CD4-positive, alpha-beta T cell treated with Interleukin-17A for 4 hours (primary cell): ENCODE measurements around the gene SRD5A1.

Experiments used
- DNase-seq: peaks from one replicate; pipeline ENCODE4 v3.0.0-alpha.2; 2020; ENCODE audit warnings: mixed read lengths

SRD5A1 gene

GRCh38 chr5:6604946-6605345 lies 28.3 kb upstream of the SRD5A1 start:
- no peak for DNase-seq

GRCh38 chr5:6606884-6607558 lies 26.2 kb upstream of the SRD5A1 start:
- DNase-seq = no peak

DNA sequence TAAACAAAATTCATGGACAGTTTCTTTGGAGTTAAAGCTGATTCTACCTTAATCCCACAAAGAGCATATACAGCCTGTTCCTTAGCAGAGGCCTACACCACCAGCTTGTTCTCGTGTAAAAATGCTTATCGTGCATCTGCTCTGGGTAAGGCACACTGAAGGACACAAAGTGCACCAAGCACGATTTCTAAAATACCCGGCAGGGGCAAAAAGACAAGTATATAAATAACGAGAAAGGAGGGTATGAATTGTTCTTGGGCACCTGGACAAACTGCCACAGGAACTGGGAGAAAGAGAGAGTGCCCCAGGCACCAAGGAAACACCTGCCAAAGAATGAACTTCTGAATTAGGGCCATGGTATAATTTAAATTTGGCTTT lies 25.7 kb upstream of the SRD5A1 start:
- DNase-seq = no peak

GRCh38 chr5:6608016-6608415 lies 25.2 kb upstream of the SRD5A1 start:
- no peak for DNase-seq

- DNase-seq = no peak
Measured at GRCh38 chr5:6611334-6612256, 21.6 kb upstream of the SRD5A1 start.

DNA sequence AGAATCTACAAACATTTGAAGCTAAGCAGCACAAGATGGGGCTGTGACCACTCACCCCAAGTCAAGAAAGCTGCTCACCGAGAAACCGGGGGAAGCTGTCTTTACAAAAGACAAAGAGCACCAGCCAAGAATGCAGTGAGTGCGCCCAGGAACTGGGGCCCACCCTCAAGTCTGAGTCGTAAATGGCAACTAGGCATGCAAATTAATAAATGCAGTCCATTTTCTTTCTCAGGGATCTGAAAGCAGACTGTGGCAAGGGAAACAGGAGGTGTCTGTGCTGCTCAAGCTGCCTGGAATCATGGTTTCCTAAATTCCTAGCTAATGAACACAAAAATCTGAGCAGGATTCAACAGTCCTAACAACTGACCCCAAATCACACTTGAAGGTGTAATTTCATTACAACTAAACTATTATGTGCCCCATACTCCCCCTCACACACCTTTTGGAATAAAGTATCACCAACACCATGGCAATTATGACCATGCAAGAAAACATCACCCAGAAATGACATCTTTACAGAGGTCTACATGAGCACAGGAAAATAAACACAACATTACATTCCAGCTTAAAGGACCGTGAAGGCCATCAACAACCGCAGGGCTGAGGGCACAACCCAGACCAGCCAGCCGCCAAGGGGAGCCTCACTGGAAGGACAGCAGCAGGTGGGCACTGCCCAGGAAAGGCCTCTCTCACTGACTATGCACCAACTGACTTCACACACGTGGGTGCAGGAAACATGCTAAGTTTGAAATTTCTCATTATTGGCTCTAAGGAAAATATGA lies 18.0 kb upstream of the SRD5A1 start:
- DNase-seq = no peak

DNA sequence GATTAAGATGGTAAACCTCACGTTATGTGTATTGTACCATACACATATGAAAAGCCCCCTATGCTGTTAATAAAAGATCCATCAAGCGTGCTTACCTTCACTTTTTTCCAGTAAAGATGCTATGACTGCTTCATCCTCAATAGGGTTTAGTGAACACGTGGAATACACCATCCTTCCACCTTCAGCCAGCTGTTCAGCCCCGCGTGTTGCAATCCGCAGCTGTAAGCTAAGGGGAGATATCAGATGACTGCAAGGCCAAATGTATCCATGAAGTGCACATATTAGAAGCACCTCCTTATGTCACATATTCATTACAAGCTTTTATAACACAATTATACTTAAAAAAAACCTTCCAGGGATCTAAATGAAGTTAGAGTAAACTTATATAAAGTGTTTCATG lies 16.6 kb upstream of the SRD5A1 start:
- DNase-seq = no peak

GRCh38 chr5:6623228-6623627 lies 10.0 kb upstream of the SRD5A1 start:
- no peak for DNase-seq

GRCh38 chr5:6623941-6624340 lies 9.3 kb upstream of the SRD5A1 start:
- DNase-seq = no peak

GRCh38 chr5:6626508-6626907 lies 6.7 kb upstream of the SRD5A1 start:
- no peak for DNase-seq

DNA sequence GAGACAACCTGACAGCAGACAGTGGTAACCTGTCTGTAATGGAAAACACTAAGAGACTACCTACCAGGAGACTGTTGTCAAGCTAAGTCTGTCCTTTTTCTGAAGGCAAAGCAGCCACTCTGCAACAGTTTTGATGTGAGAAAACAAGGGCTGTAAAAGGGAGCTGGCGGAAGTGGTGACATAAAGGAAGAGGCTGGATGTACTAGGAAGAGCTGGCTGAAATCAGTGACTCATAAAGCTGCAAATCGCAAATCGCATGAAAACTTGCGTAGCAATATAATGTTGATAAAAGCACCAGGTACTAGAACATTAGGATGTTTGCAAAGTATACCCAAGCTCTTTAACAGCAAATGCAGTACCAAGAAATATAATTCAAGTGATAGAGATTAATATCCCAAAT lies 1.8 kb upstream of the SRD5A1 start:
- no peak for DNase-seq

DNA sequence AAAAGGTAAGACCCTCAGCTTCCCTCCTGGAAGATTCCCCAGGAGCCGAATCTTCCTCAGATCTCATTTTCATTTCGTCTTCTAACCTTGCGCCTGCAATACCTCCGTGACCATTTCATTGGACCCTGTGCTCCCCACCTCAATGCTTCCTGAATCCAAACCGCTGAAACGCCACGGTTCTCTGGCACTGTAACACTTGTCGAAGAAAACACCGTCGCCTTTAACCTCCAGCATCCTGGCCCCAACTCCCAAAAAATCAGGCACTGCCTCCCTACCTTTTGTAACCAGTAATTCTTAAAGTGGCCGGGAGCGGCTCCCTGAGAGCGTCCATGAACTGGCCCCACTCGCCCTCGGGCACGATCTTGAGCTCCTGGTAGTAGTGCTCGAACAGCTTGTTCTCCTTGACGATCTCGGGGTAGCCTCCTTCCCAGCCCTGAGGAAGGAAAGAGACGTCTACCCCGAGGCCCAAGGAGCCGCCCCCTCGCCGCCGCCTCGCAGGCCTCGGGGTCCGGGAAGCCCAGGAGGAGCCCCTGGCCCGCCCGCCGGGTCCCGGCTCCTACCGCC lies 834 bp upstream of the SRD5A1 start:
- DNase-seq = no peak

DNA sequence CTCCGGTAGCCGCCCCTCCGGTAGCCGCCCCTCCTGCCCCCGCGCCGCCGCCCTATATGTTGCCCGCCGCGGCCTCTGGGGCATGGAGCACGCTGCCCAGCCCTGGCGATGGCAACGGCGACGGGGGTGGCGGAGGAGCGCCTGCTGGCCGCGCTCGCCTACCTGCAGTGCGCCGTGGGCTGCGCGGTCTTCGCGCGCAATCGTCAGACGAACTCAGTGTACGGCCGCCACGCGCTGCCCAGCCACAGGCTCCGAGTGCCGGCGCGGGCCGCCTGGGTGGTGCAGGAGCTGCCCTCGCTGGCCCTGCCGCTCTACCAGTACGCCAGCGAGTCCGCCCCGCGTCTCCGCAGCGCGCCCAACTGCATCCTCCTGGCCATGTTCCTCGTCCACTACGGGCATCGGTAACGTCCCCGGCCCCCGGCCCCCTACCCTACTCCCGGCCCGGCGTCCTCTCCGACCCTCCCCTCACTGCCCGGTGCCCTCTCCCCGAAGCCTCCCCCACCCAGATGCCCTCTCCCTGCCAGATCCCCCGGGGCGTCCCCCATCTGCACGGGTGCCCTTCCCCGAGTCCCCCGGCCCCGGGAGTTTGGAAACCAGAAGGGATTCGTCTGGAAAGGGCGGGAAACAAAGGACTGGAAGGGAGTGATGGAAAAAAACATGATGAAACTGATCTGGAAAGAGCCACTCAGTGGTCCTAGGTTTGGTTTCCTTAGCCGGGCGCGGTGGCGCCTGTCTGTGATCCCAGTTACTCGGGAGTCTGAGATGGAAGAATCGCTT lies 417 bp downstream of the SRD5A1 start:
- no peak for DNase-seq

- no peak for DNase-seq
Measured at GRCh38 chr5:6634306-6634705, 1.1 kb downstream of the SRD5A1 start.

GRCh38 chr5:6634788-6635430 lies 1.7 kb downstream of the SRD5A1 start:
- DNase-seq = no peak

DNA sequence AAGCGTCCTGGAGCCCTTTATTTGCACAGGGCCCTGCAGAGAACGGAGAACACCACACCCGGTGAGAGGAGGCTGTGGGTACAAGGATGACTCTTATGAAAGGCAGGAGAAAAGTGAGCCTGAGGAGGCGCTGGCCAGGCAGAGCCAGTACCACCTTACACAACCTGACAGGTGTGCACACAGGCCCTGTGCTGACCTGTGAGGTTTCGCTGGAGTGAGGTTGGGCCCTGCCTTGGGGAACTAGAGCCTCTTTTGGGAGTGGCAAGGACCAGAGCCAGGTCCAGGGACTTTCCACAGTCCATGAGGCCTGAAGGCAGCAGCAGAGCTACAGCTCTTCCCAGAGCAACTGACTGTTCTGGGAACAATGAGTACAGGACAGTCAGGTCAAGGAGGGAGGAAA lies 3.1 kb downstream of the SRD5A1 start:
- DNase-seq = no peak

DNA sequence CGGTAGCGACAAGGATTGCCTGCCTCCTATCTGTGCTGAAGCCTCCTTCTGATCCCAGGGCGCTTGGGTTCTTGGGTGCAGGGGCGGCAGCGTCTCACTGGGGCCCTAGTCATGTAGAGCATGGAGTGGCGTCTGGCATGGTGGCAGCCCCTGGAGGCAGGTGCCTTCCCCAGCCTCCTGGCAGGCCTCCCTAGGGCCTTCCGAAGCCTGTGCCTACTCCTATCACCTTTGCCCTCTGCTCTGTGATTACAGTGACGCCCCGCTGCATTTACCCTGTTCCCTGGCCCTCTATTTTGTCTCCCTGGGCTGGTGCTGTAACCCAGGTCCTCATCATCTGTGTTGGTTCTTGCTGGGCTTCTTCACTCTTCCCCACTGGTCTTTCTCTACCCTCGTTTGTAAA lies 3.8 kb downstream of the SRD5A1 start:
- no peak for DNase-seq

DNA sequence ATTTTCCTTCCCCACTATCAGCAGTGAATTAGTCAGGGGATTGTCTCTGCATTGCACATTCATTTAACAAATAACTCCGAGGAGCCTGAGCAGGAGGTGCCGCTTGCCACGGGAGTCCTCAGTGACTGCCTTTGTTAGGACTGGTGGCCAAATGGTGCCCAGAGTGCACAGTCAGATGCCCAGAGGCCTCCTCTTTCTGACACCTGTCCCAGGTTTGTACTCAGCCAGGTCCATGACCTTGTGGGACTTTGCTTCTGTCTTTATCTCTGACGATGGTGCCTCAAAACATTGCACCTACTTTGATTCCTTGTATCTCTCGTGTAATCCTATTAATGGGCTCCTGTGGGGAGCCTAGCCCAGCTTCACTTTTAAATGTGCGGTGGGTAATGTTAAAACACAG lies 4.3 kb downstream of the SRD5A1 start:
- DNase-seq = no peak

GRCh38 chr5:6638236-6638635 lies 5.0 kb downstream of the SRD5A1 start:
- DNase-seq = no peak

DNA sequence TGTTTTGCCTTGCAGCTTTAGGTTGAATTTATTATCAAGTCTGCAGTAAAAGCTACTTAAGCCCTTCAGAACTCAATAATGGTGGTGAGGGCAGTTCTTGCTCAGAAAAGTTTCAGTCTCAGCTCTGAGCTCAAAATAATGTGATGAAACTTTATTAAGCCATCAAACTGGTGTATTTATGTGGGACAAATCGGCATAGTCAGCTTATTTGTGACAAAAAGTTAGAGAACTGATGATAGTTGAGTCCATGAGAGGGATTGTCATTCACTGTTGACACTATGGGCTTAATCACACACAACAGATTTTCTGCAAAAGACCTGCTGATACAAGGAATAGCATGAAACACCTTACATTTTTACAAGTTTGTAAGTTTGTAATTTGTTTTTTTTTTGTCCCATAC lies 9.4 kb downstream of the SRD5A1 start:
- DNase-seq = no peak

DNA sequence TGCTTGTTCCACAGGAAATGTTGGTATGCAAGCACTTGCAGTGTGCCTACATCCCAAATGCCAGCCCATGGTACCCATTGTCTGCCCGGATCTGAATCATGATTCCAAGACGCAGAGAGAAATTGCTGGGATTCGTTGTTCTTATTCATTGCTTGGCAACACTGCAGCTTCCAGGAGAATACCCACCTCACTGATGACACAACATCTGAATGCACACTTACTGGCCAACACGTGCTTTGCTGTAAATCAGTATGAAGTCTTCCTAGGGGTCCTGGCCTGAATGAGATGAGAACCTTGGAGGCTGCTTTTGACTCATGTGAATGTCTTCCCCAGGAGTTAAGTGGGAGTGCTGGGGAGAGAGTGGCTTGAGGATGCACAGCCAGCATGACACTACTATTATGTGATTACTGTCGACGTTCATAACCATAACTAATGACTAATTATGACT lies 11.6 kb downstream of the SRD5A1 start:
- DNase-seq = no peak
